Naive B cell (primary cell): Measurements from ENCODE around the gene CEP89. TPM values are rescaled to one million over a fixed set of nuclear protein-coding genes. Genes with fewer than 3 reads are reported as not detected.
A peak's percentile ranks its signal among the peaks of the same experiment; 100 is the strongest.
"Not testable (repeated sequence)": the region's sequence is repeated elsewhere in the genome, so short reads cannot be mapped to it uniquely, and the experiment has no call there.

Experiments
- ATAC-seq, 2 donors: fragments of 150-1000 bp; cut with Tn5 transposase; 2 replicates each; pipeline ENCODE4 v1.10.0; 2021; ENCODE audit warnings: low read depth in 2 of 2, mild to moderate bottlenecking in 2 of 2, moderate library complexity in 2 of 2
- DNase-seq: peaks from one replicate; pipeline ENCODE4 v3.0.0; 2022
- H3K27ac Mint-ChIP-seq, 6 donors: one replicate each; pipeline ENCODE4 v1.8.0; 2020 to 2022; ENCODE audit warnings: mild to moderate bottlenecking in 6 of 6, mixed read lengths in 6 of 6, moderate library complexity in 5 of 6, inconsistent platforms in 2 of 6
- H3K27me3 Mint-ChIP-seq, 3 donors: one replicate each; pipeline ENCODE4 v1.8.0; 2021 to 2022; ENCODE audit warnings: mixed read lengths in 3 of 3, mild to moderate bottlenecking in 1 of 3
- H3K36me3 Mint-ChIP-seq, 2 donors: one replicate each; pipeline ENCODE4 v1.8.0; 2020 to 2022; ENCODE audit warnings: mixed read lengths in 2 of 2, inconsistent platforms in 1 of 2, mild to moderate bottlenecking in 1 of 2
- H3K4me1 Mint-ChIP-seq, 3 donors: one replicate each; pipeline ENCODE4 v1.8.0; 2020 to 2022; ENCODE audit warnings: mixed read lengths in 3 of 3, inconsistent platforms in 1 of 3, mild to moderate bottlenecking in 1 of 3, moderate library complexity in 1 of 3
- H3K4me3 Mint-ChIP-seq, 8 donors: one replicate each; pipeline ENCODE4 v1.8.0; 2020 to 2022; ENCODE audit warnings: mild to moderate bottlenecking in 8 of 8, mixed read lengths in 8 of 8, moderate library complexity in 8 of 8, inconsistent platforms in 2 of 8
- H3K9me3 Mint-ChIP-seq, 7 donors: one replicate each; pipeline ENCODE4 v1.8.0; 2020 to 2022; ENCODE audit warnings: mixed read lengths in 7 of 7, mild to moderate bottlenecking in 5 of 7, inconsistent platforms in 2 of 7, moderate library complexity in 1 of 7
- polyA plus RNA-seq, 6 donors: library from polyadenylated mRNA; unstranded; fragments of 300-500 nt; fragmentation: Illumina TruSeq; gene quantifications; one replicate each; pipeline ENCODE4 v1.2.3, GENCODE V29; 2021; ENCODE audit warnings: low read depth in 6 of 6

The CEP89 gene
- polyA plus RNA-seq, 6 donors from 2014 or later = 12.1 to 18.3 (median 14.0) TPM

- peak overlapping the region in 2 of 6 donors; percentile 44 to 59 for H3K27ac Mint-ChIP-seq
- H3K36me3 Mint-ChIP-seq = no peaks in the 10 kb centered on the region
- ATAC-seq (no peak), DNase-seq (no peak)
- no peaks in the 10 kb centered on the region for H3K27me3 Mint-ChIP-seq
- no peaks in the 10 kb centered on the region for H3K9me3 Mint-ChIP-seq
- H3K4me3 Mint-ChIP-seq = no peak overlapping the region
- H3K4me1 Mint-ChIP-seq = no peaks in the 10 kb centered on the region
These were observed 103.4 kb downstream of the CEP89 start for GRCh38 chr19:32868206-32868950.

GRCh38 chr19:32867436-32867835, 104.3 kb downstream of the CEP89 start:
- not testable (repeated sequence) for H3K9me3 Mint-ChIP-seq

GRCh38 chr19:32866564-32867265, 105.0 kb downstream of the CEP89 start:
- no peak overlapping the region for H3K4me3 Mint-ChIP-seq
- DNase-seq = no peak
- H3K27ac Mint-ChIP-seq = no peak overlapping the region
- no peaks in the 10 kb centered on the region for H3K36me3 Mint-ChIP-seq
- ATAC-seq = no peak
- no peaks in the 10 kb centered on the region for H3K9me3 Mint-ChIP-seq
- H3K4me1 Mint-ChIP-seq = no peaks in the 10 kb centered on the region
- no peaks in the 10 kb centered on the region for H3K27me3 Mint-ChIP-seq

More at GRCh38 chr19:32867436-32867835, 104.3 kb downstream of the CEP89 start:
- H3K4me1 Mint-ChIP-seq, H3K36me3 Mint-ChIP-seq, H3K27me3 Mint-ChIP-seq, ATAC-seq, DNase-seq, H3K27ac Mint-ChIP-seq: not testable (repeated sequence)
- peak overlapping the region in 1 of 8 donors; percentile 35 for H3K4me3 Mint-ChIP-seq

- DNase-seq = no peak
- Mint-ChIP-seq H3K4me1 (no peaks in the 10 kb centered on the region), H3K9me3 (no peaks in the 10 kb centered on the region), H3K27me3 (no peaks in the 10 kb centered on the region), H3K36me3 (no peaks in the 10 kb centered on the region), H3K27ac (no peak overlapping the region), H3K4me3 (no peak overlapping the region)
- no peak for ATAC-seq
These were observed 105.7 kb downstream of the CEP89 start for GRCh38 chr19:32866061-32866460.

- ATAC-seq (no peak), DNase-seq (no peak)
- Mint-ChIP-seq H3K9me3 (no peaks in the 10 kb centered on the region), H3K36me3 (no peaks in the 10 kb centered on the region), H3K4me3 (no peak overlapping the region), H3K27ac (no peak overlapping the region), H3K4me1 (no peaks in the 10 kb centered on the region), H3K27me3 (no peaks in the 10 kb centered on the region)
These were observed 106.4 kb downstream of the CEP89 start for GRCh38 chr19:32865326-32865725.

GRCh38 chr19:32864318-32865007, 107.3 kb downstream of the CEP89 start:
- no peak for DNase-seq
- Mint-ChIP-seq H3K27me3 (no peaks in the 10 kb centered on the region), H3K4me3 (no peak overlapping the region), H3K4me1 (no peaks in the 10 kb centered on the region), H3K36me3 (no peaks in the 10 kb centered on the region), H3K9me3 (no peaks in the 10 kb centered on the region), H3K27ac (no peak overlapping the region)
- no peak for ATAC-seq

- Mint-ChIP-seq H3K4me3 (no peak overlapping the region), H3K27ac (no peak overlapping the region), H3K36me3 (no peaks in the 10 kb centered on the region), H3K4me1 (no peaks in the 10 kb centered on the region), H3K9me3 (no peaks in the 10 kb centered on the region), H3K27me3 (no peaks in the 10 kb centered on the region)
- no peak for DNase-seq
- no peak for ATAC-seq
These were observed 107.9 kb downstream of the CEP89 start for GRCh38 chr19:32863841-32864240.

GRCh38 chr19:32863301-32863700, 108.5 kb downstream of the CEP89 start:
- Mint-ChIP-seq H3K4me3 (no peak overlapping the region), H3K36me3 (no peaks in the 10 kb centered on the region), H3K27ac (no peak overlapping the region), H3K4me1 (no peaks in the 10 kb centered on the region), H3K9me3 (no peaks in the 10 kb centered on the region), H3K27me3 (no peaks in the 10 kb centered on the region)
- DNase-seq (no peak), ATAC-seq (no peak)

GRCh38 chr19:32862741-32863140, 109.0 kb downstream of the CEP89 start:
- ATAC-seq (no peak), DNase-seq (no peak)
- no peaks in the 10 kb centered on the region for H3K9me3 Mint-ChIP-seq
- H3K27me3 Mint-ChIP-seq = no peaks in the 10 kb centered on the region
- H3K27ac Mint-ChIP-seq = no peak overlapping the region
- H3K36me3 Mint-ChIP-seq = no peaks in the 10 kb centered on the region
- no peak overlapping the region for H3K4me3 Mint-ChIP-seq
- no peaks in the 10 kb centered on the region for H3K4me1 Mint-ChIP-seq

- H3K4me3 Mint-ChIP-seq = no peak overlapping the region
- DNase-seq (no peak), ATAC-seq (no peak)
- H3K27me3 Mint-ChIP-seq = no peaks in the 10 kb centered on the region
- H3K27ac Mint-ChIP-seq = no peak overlapping the region
- H3K9me3 Mint-ChIP-seq = no peaks in the 10 kb centered on the region
- H3K36me3 Mint-ChIP-seq = no peaks in the 10 kb centered on the region
- H3K4me1 Mint-ChIP-seq = no peaks in the 10 kb centered on the region
These were observed 109.6 kb downstream of the CEP89 start for GRCh38 chr19:32862173-32862572.

- ATAC-seq (no peak), DNase-seq (no peak)
- Mint-ChIP-seq H3K4me3 (no peak overlapping the region), H3K27ac (peak overlapping the region in 1 of 6 donors; percentile 84), H3K27me3 (no peaks in the 10 kb centered on the region), H3K9me3 (no peaks in the 10 kb centered on the region), H3K4me1 (no peaks in the 10 kb centered on the region), H3K36me3 (no peaks in the 10 kb centered on the region)
These were observed 110.2 kb downstream of the CEP89 start for GRCh38 chr19:32861596-32861995.

GRCh38 chr19:32859591-32859990, 112.2 kb downstream of the CEP89 start:
- no peaks in the 10 kb centered on the region for H3K36me3 Mint-ChIP-seq
- no peaks in the 10 kb centered on the region for H3K27me3 Mint-ChIP-seq
- H3K9me3 Mint-ChIP-seq = no peaks in the 10 kb centered on the region
- peak overlapping the region in 1 of 6 donors; percentile 89 for H3K27ac Mint-ChIP-seq
- H3K4me3 Mint-ChIP-seq = no peak overlapping the region
- ATAC-seq = no peak
- DNase-seq = no peak
- no peaks in the 10 kb centered on the region for H3K4me1 Mint-ChIP-seq

GRCh38 chr19:32858559-32858958, 113.2 kb downstream of the CEP89 start:
- ATAC-seq (no peak), DNase-seq (no peak)
- Mint-ChIP-seq H3K4me3 (no peak overlapping the region), H3K27me3 (no peaks in the 10 kb centered on the region), H3K9me3 (no peaks in the 10 kb centered on the region), H3K4me1 (no peaks in the 10 kb centered on the region), H3K36me3 (no peaks in the 10 kb centered on the region), H3K27ac (no peak overlapping the region)

- H3K9me3 Mint-ChIP-seq = no peaks in the 10 kb centered on the region
- no peaks in the 10 kb centered on the region for H3K27me3 Mint-ChIP-seq
- no peaks in the 10 kb centered on the region for H3K4me1 Mint-ChIP-seq
- H3K27ac Mint-ChIP-seq = peak overlapping the region in 1 of 6 donors; percentile 58
- H3K4me3 Mint-ChIP-seq = no peak overlapping the region
- H3K36me3 Mint-ChIP-seq = no peaks in the 10 kb centered on the region
- DNase-seq (no peak), ATAC-seq (no peak)
These were observed 113.6 kb downstream of the CEP89 start for GRCh38 chr19:32858155-32858554.
